Endothelial cell of umbilical vein (primary cell): ENCODE data around the gene ZNF319. TPM values are rescaled to one million over a fixed set of nuclear protein-coding genes. Genes with fewer than 3 reads are reported as not detected.

ENCODE experiments used
- BruUV-seq: library from RNA; stranded (reverse); fragments of 400-500 nt; replicated peaks from 2 replicates; lab custom pipeline; 2021; lab: Mats Ljungman, UMichigan
- CTCF ChIA-PET: fragments of 300-600, 350-600 bp; sonication (Branson Sonifier 250); formaldehyde crosslinking; loops from one replicate; lab custom pipeline; 2021; ENCODE audit warnings: antibody characterized with exemption, inconsistent platforms; lab: Charles Lee
- POLR2A ChIA-PET: fragments of 300-600, 350-600 bp; sonication (Branson Sonifier 250); formaldehyde crosslinking; loops from one replicate; lab custom pipeline; 2021; ENCODE audit warnings: antibody characterized with exemption, inconsistent platforms; lab: Charles Lee
- DNase-seq: peaks from one replicate; pipeline ENCODE4 v3.0.0-alpha.2; 2011; ENCODE audit warnings: low read depth, low spot score
- FAIRE-seq: peaks from 2 replicates; lab custom pipeline; 2011; peaks lifted over from hg19 to GRCh38; lab: Jason Lieb, UNC
- H2AFZ ChIP-seq: 2 replicates; pipeline ENCODE4 v1.6.0; 2012; ENCODE audit warnings: low read depth, low read length, control low read depth, inconsistent platforms
- H3K27ac ChIP-seq: 2 replicates; pipeline ENCODE4 v1.5.1; 2011; ENCODE audit warnings: low read depth, mild to moderate bottlenecking, control low read depth, low read length, moderate library complexity; ENCODE audit not compliant: insufficient read depth
- H3K27me3 ChIP-seq, 2 experiments: 2 replicates each; pipeline versions ENCODE4 v1.6.0 to v1.6.1; 2011; ENCODE audit warnings: low read length in 2 of 2, mixed read lengths in 1 of 2; ENCODE audit not compliant: control insufficient read depth in 2 of 2, insufficient read depth in 2 of 2
- H3K36me3 ChIP-seq, 2 experiments: 2 replicates in 1 of 2; 3 replicates in 1 of 2; pipeline ENCODE4 v1.5.1; 2011; ENCODE audit warnings: low read length in 2 of 2, mild to moderate bottlenecking in 1 of 2, moderate library complexity in 1 of 2; ENCODE audit not compliant: control insufficient read depth in 2 of 2, insufficient read depth in 2 of 2; ENCODE audit errors: extremely low read depth in 1 of 2
- H3K4me1 ChIP-seq: 3 replicates; pipeline ENCODE4 v1.5.1; 2011; ENCODE audit warnings: mild to moderate bottlenecking, low read length; ENCODE audit not compliant: control insufficient read depth, insufficient read depth; ENCODE audit errors: extremely low read depth
- H3K4me2 ChIP-seq: 2 replicates; pipeline ENCODE4 v1.6.1; 2011; ENCODE audit warnings: low read length, control low read depth, mixed read lengths; ENCODE audit not compliant: insufficient read depth
- H3K4me3 ChIP-seq, 3 experiments: fragments of 200-600 bp in 1 of 3; sonication (generic), shearing (Covaris generic) in 1 of 3; replicated peaks in 1 of 3; 2 replicates each; pipeline ENCODE4 v1.5.1; 2011 to 2016; ENCODE audit warnings: control low read depth in 3 of 3, low read length in 3 of 3, mild to moderate bottlenecking in 2 of 3, inconsistent platforms in 1 of 3, low read depth in 1 of 3, moderate library complexity in 1 of 3; ENCODE audit not compliant: insufficient read depth in 1 of 3
- H3K79me2 ChIP-seq: 2 replicates; pipeline ENCODE4 v1.6.0; 2012; ENCODE audit warnings: low read length, inconsistent platforms; ENCODE audit not compliant: control insufficient read depth, insufficient read depth
- H3K9ac ChIP-seq: replicated peaks from 2 replicates; pipeline ENCODE3; 2011; ENCODE audit warnings: low read length, control low read depth; ENCODE audit not compliant: insufficient read depth; ENCODE audit errors: extremely low read depth
- H3K9me1 ChIP-seq: replicated peaks from 3 replicates; pipeline ENCODE4 v1.6.0; 2011; ENCODE audit warnings: mild to moderate bottlenecking, low read length; ENCODE audit not compliant: control insufficient read depth, insufficient read depth; ENCODE audit errors: extremely low read depth
- H3K9me3 ChIP-seq: replicated peaks from 2 replicates; pipeline ENCODE4 v1.5.1; 2012; ENCODE audit warnings: low read length, inconsistent platforms; ENCODE audit not compliant: control insufficient read depth, insufficient read depth
- H4K20me1 ChIP-seq: replicated peaks from 2 replicates; pipeline ENCODE3; 2011; ENCODE audit warnings: mild to moderate bottlenecking, low read length; ENCODE audit not compliant: control insufficient read depth, insufficient read depth; ENCODE audit errors: extremely low read depth
- CTCF ChIP-seq, 2 donors: IDR thresholded peaks; 1 replicate in 1 of 2; 2 replicates in 1 of 2; pipeline ENCODE4 v1.5.1; 2011; ENCODE audit warnings: low read length in 2 of 2, mild to moderate bottlenecking in 2 of 2, moderate library complexity in 2 of 2, control low read depth in 1 of 2, inconsistent platforms in 1 of 2, low read depth in 1 of 2; ENCODE audit not compliant: insufficient read depth in 1 of 2; ENCODE audit errors: extremely low read depth in 1 of 2
- FOS ChIP-seq: IDR thresholded peaks from 2 replicates; pipeline ENCODE4 v1.6.1; 2011; ENCODE audit warnings: mild to moderate bottlenecking, low read length, moderate library complexity, borderline replicate concordance; ENCODE audit not compliant: insufficient read depth
- GATA2 ChIP-seq: IDR thresholded peaks from 2 replicates; pipeline ENCODE4 v1.7.0; 2011; ENCODE audit warnings: low read depth, mild to moderate bottlenecking, moderate library complexity, mixed read lengths, low read length; ENCODE audit not compliant: insufficient read length, insufficient read depth
- JUN ChIP-seq: IDR thresholded peaks from 2 replicates; pipeline ENCODE4 v1.6.1; 2011; ENCODE audit warnings: borderline replicate concordance, low read depth; ENCODE audit not compliant: insufficient read length, insufficient read depth
- MYC ChIP-seq: IDR thresholded peaks from one replicate; pipeline ENCODE4 v1.6.1; 2011; ENCODE audit warnings: mild to moderate bottlenecking, low read depth, low read length
- POLR2A ChIP-seq: IDR thresholded peaks from 2 replicates; pipeline ENCODE4 v1.6.1; 2012; ENCODE audit warnings: low read depth, mild to moderate bottlenecking, control low read depth, low read length
- POLR2AphosphoS5 ChIP-seq: IDR thresholded peaks from 2 replicates; pipeline ENCODE4 v1.6.1; 2012; ENCODE audit warnings: low read depth, mild to moderate bottlenecking, control low read depth, low read length, moderate library complexity; ENCODE audit not compliant: insufficient read depth
- dilution Hi-C: fragments of 300-500 bp; cut with MboI; formaldehyde crosslinking; loops from one replicate; pipeline ENCODE4 v1.15.0; 2019; ENCODE audit warnings: low sequenced_read_pairs; ENCODE audit not compliant: extremely low pct_ligation_motif_present
- intact Hi-C: fragments of 100-400 bp; cut with micrococcal nuclease; formaldehyde crosslinking; loops from one replicate; pipeline ENCODE4 v1.10.0; 2022
- polyA plus RNA-seq, 4 experiments: library from polyadenylated mRNA; depleted of rRNA in 3 of 4; stranded (reverse) in 3 of 4; unstranded in 1 of 4; fragments of >200 nt; gene quantifications; 2 replicates each; pipeline versions ENCODE4 v1.2.1 to v1.2.3, GENCODE V29; 2011 to 2012; ENCODE audit warnings: missing spikeins in 1 of 4
- total RNA-seq: library from RNA; stranded (reverse); gene quantifications from 2 replicates; pipeline ENCODE4 v1.2.3, GENCODE V29; 2021
- TF ChIP-seq, protein P1 (sequence below): IDR thresholded peaks from 2 replicates; pipeline ENCODE4 v1.6.1; 2011; ENCODE audit not compliant: insufficient read depth, insufficient read length

The ZNF319 gene
- total and polyA plus RNA-seq, 2 donors (not counting 3 experiments of a cell fraction or from before 2014, with no cell fraction given) = 5.4 to 9.9 TPM

DNA sequence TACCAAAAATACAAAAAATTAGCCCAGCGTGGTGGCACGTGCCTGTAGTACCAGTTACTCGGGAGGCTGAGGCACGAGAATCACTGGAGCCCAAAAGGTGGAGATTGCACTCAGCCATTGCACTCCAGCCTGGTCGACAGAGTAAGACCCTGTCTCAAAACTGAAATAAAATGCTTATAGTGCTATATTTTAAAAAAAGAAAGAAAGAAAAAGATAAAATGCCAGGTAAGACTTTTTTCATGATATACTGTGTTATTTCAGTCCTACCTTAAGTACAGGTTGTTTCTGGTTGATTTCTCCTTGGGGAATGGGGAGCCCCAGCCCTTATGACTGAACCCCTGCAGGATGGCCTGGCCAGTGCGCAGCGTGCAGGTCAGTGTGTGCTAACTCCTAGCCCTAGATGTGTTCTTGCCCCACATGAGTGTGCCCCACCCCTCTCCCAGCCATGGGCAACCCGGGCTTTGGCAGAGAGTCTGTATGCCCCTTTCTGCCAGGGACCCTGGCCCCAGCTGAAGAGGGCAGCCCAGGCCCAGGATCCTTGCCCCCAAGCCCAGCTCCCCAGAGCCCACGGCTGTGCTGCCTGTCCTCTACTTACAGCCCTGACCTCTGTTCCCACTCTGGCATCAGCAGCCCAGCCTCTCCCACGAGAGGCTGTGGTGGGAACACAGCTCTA lies 30.9 kb downstream of the ZNF319 start:
- Histone ChIP-seq H3K79me2 (no peaks in the 10 kb centered on the region), H3K27ac (no peak overlapping the region), H2AFZ (no peak overlapping the region), H3K4me3 (no peak overlapping the region), H3K36me3 (no peaks in the 10 kb centered on the region), H3K9ac (no peak overlapping the region), H3K9me1 (no peaks in the 10 kb centered on the region), H3K4me1 (no peaks in the 10 kb centered on the region), H3K27me3 (no peaks in the 10 kb centered on the region), H3K4me2 (no peak overlapping the region), H4K20me1 (no peaks in the 10 kb centered on the region), H3K9me3 (no peaks in the 10 kb centered on the region)
- BruUV-seq = no TSS peak
- dilution Hi-C loops (no loop called here), intact Hi-C loops (no loop called here)
- ChIA-PET POLR2A (interaction anchor here (0.7 kb wide), 1 partner anchor 206 kb away, joined by 9 read pairs; no protein-coding TSS in a partner anchor), CTCF (interaction anchor here (0.7 kb wide), 1 partner anchor 14 kb away, joined by 3 read pairs; no protein-coding TSS in a partner anchor)
- DNase-seq (no peak), FAIRE-seq (no peak)
- TF ChIP-seq POLR2AphosphoS5 (no peak), GATA2 (no peak), FOS (no peak), POLR2A (no peak), MYC (no peak), JUN (no peak), CTCF (IDR thresholded peaks at IDR 0.05; ENCODE audit: extremely low read depth in 1 of 2, insufficient read depth in 1 of 2, low read depth in 1 of 2, low read length in 2 of 2) (no peak)
- TF ChIP-seq, protein P1, sequence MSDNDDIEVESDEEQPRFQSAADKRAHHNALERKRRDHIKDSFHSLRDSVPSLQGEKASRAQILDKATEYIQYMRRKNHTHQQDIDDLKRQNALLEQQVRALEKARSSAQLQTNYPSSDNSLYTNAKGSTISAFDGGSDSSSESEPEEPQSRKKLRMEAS = no peak
